B cell (primary cell): ENCODE measurements around the gene UPF1.

Experiments used
- EZH2 ChIP-seq: IDR thresholded peaks from 2 replicates; pipeline ENCODE4 v1.6.1; 2012; ENCODE audit warnings: borderline replicate concordance, low read depth, mild to moderate bottlenecking, moderate library complexity, low read length; ENCODE audit not compliant: insufficient read depth, poor library complexity, severe bottlenecking
- TF ChIP-seq, protein P1 (sequence below): fragments of 200-600 bp; IDR thresholded peaks from one replicate; pipeline ENCODE4 v1.8.0; 2022; ENCODE audit warnings: antibody characterized with exemption, mild to moderate bottlenecking

DNA sequence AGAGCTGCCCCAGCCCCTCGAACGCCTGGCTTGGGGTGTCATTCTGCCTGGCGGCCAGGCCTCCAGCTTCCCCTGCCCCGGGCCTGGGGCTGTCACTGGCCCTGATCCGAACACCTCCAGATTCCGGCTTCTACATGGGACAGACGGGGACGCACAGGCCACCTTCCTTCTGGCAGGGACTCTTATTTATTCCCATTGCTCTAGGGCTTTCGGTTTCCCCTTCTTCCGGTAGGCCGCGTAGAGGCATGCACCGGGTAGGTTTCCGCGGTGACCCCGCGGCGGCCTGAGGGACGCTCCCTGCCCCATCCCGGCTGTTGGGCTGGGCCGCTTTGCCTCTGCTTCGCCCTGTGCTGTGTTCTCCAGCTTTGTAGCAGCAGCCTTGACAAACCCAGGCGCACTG lies 36.0 kb downstream of the UPF1 start:
- TF ChIP-seq EZH2: no peak
- TF ChIP-seq, protein P1, sequence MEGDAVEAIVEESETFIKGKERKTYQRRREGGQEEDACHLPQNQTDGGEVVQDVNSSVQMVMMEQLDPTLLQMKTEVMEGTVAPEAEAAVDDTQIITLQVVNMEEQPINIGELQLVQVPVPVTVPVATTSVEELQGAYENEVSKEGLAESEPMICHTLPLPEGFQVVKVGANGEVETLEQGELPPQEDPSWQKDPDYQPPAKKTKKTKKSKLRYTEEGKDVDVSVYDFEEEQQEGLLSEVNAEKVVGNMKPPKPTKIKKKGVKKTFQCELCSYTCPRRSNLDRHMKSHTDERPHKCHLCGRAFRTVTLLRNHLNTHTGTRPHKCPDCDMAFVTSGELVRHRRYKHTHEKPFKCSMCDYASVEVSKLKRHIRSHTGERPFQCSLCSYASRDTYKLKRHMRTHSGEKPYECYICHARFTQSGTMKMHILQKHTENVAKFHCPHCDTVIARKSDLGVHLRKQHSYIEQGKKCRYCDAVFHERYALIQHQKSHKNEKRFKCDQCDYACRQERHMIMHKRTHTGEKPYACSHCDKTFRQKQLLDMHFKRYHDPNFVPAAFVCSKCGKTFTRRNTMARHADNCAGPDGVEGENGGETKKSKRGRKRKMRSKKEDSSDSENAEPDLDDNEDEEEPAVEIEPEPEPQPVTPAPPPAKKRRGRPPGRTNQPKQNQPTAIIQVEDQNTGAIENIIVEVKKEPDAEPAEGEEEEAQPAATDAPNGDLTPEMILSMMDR: no peak
